HL-60 (cell line): ENCODE measurements around the gene PI4K2A.

ENCODE experiments used
- TF ChIP-seq, protein P1 (sequence below): IDR thresholded peaks from one replicate; pipeline ENCODE4 v1.5.1; 2011; ENCODE audit warnings: low read length, control low read depth, inconsistent platforms; ENCODE audit not compliant: insufficient read depth
- TF ChIP-seq, protein P2 (sequence below): IDR thresholded peaks from 2 replicates; pipeline ENCODE4 v1.6.1; 2012; ENCODE audit warnings: low read depth; ENCODE audit not compliant: insufficient replicate concordance

DNA sequence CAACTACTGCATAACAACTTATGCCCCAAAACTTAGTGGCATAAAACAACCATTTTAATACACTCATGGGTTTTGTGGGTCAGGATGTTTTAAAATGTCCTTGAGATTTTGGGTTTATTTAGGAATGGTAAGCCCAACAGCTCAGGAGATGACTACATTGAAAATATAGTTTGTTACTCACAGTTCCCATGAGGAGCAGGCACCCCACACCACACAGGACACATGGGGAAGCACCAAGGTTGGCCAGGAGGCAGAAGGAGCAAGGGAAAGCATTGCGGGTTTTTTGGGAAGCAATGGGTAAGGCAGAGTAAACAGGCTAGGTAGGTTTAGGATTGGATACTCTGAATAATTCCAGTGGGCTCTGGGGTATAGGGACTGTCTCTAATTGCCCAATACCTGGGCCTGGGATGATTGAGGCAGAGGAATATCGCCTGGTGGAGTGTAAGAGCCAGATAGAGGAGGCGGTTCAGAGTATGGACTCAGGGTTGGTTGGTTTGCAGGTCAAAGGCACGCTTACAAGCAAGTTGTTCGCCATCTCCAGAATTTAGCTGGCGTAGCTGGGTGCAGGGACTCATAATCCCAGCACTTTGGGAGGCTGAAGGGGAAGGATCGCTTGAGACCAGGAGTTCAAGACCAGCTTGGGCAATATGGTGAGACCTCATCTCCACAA lies 63.1 kb downstream of the PI4K2A start:
- TF ChIP-seq, protein P1, sequence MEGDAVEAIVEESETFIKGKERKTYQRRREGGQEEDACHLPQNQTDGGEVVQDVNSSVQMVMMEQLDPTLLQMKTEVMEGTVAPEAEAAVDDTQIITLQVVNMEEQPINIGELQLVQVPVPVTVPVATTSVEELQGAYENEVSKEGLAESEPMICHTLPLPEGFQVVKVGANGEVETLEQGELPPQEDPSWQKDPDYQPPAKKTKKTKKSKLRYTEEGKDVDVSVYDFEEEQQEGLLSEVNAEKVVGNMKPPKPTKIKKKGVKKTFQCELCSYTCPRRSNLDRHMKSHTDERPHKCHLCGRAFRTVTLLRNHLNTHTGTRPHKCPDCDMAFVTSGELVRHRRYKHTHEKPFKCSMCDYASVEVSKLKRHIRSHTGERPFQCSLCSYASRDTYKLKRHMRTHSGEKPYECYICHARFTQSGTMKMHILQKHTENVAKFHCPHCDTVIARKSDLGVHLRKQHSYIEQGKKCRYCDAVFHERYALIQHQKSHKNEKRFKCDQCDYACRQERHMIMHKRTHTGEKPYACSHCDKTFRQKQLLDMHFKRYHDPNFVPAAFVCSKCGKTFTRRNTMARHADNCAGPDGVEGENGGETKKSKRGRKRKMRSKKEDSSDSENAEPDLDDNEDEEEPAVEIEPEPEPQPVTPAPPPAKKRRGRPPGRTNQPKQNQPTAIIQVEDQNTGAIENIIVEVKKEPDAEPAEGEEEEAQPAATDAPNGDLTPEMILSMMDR = no peak
- TF ChIP-seq, protein P2, sequence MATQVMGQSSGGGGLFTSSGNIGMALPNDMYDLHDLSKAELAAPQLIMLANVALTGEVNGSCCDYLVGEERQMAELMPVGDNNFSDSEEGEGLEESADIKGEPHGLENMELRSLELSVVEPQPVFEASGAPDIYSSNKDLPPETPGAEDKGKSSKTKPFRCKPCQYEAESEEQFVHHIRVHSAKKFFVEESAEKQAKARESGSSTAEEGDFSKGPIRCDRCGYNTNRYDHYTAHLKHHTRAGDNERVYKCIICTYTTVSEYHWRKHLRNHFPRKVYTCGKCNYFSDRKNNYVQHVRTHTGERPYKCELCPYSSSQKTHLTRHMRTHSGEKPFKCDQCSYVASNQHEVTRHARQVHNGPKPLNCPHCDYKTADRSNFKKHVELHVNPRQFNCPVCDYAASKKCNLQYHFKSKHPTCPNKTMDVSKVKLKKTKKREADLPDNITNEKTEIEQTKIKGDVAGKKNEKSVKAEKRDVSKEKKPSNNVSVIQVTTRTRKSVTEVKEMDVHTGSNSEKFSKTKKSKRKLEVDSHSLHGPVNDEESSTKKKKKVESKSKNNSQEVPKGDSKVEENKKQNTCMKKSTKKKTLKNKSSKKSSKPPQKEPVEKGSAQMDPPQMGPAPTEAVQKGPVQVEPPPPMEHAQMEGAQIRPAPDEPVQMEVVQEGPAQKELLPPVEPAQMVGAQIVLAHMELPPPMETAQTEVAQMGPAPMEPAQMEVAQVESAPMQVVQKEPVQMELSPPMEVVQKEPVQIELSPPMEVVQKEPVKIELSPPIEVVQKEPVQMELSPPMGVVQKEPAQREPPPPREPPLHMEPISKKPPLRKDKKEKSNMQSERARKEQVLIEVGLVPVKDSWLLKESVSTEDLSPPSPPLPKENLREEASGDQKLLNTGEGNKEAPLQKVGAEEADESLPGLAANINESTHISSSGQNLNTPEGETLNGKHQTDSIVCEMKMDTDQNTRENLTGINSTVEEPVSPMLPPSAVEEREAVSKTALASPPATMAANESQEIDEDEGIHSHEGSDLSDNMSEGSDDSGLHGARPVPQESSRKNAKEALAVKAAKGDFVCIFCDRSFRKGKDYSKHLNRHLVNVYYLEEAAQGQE = no peak
